ENCODE results near the gene KYNU.

Gene KYNU

GRCh38 chr2:142966284-142966683 lies 88.8 kb downstream of the KYNU start:
- no peak for TF ChIP-seq CTCF (IDR thresholded peaks at IDR 0.05; ENCODE audit: low read depth, low read length, poor library complexity, severe bottlenecking)
- TF ChIP-seq EZH2phosphoT487 (IDR thresholded peaks at IDR 0.05; ENCODE audit: borderline replicate concordance, low read length): no peak
- Histone ChIP-seq H3K9me2 (replicated peaks; ENCODE audit: control insufficient read depth, low read length) (no peaks in the 10 kb centered on the region), H3K27ac (ENCODE audit: low read depth, low read length) (no peak overlapping the region), H3F3A (ENCODE audit: control insufficient read depth, insufficient read depth) (no peaks in the 10 kb centered on the region), H3K36me3 (ENCODE audit: control insufficient read depth, low read length) (no peaks in the 10 kb centered on the region), H3K4me1 (ENCODE audit: control insufficient read depth, low read length) (no peaks in the 10 kb centered on the region), H3K79me2 (ENCODE audit: control insufficient read depth, low read length) (no peaks in the 10 kb centered on the region), H3K4me2 (ENCODE audit: low read length) (no peak overlapping the region), H3K27me3 (ENCODE audit: control insufficient read depth, low read length) (no peaks in the 10 kb centered on the region), H3K4me3 (ENCODE audit: low read length) (no peak overlapping the region), H4K20me1 (ENCODE audit: control insufficient read depth, insufficient read depth, low read depth, low read length) (no peaks in the 10 kb centered on the region), H3K9me3 (ENCODE audit: control insufficient read depth, insufficient read depth, low read length) (no peaks in the 10 kb centered on the region)

GRCh38 chr2:142967060-142967459 lies 89.6 kb downstream of the KYNU start:
- no peaks in the 10 kb centered on the region for H4K20me1 ChIP-seq (ENCODE audit: control insufficient read depth, insufficient read depth, low read depth, low read length)
- H3K4me3 ChIP-seq (ENCODE audit: low read length): no peak overlapping the region
- no peaks in the 10 kb centered on the region for H3K9me3 ChIP-seq (ENCODE audit: control insufficient read depth, insufficient read depth, low read length)
- H3K79me2 ChIP-seq (ENCODE audit: control insufficient read depth, low read length): no peaks in the 10 kb centered on the region
- no peaks in the 10 kb centered on the region for H3K4me1 ChIP-seq (ENCODE audit: control insufficient read depth, low read length)
- H3K27ac ChIP-seq (ENCODE audit: low read depth, low read length): no peak overlapping the region
- no peak for TF ChIP-seq CTCF (IDR thresholded peaks at IDR 0.05; ENCODE audit: low read depth, low read length, poor library complexity, severe bottlenecking)
- TF ChIP-seq EZH2phosphoT487 (IDR thresholded peaks at IDR 0.05; ENCODE audit: borderline replicate concordance, low read length): no peak
- no peaks in the 10 kb centered on the region for H3K36me3 ChIP-seq (ENCODE audit: control insufficient read depth, low read length)
- no peak overlapping the region for H3K4me2 ChIP-seq (ENCODE audit: low read length)
- H3K9me2 ChIP-seq (replicated peaks; ENCODE audit: control insufficient read depth, low read length): no peaks in the 10 kb centered on the region
- no peaks in the 10 kb centered on the region for H3K27me3 ChIP-seq (ENCODE audit: control insufficient read depth, low read length)
- H3F3A ChIP-seq (ENCODE audit: control insufficient read depth, insufficient read depth): no peaks in the 10 kb centered on the region

- Histone ChIP-seq H3K4me3 (ENCODE audit: low read length) (no peak overlapping the region), H3K9me2 (replicated peaks; ENCODE audit: control insufficient read depth, low read length) (no peaks in the 10 kb centered on the region), H3K9me3 (ENCODE audit: control insufficient read depth, insufficient read depth, low read length) (no peaks in the 10 kb centered on the region), H3K4me2 (ENCODE audit: low read length) (no peak overlapping the region), H3F3A (ENCODE audit: control insufficient read depth, insufficient read depth) (no peaks in the 10 kb centered on the region), H3K36me3 (ENCODE audit: control insufficient read depth, low read length) (no peaks in the 10 kb centered on the region), H3K4me1 (ENCODE audit: control insufficient read depth, low read length) (peaks cover 26% of the 10 kb centered on the region), H3K27ac (ENCODE audit: low read depth, low read length) (no peak overlapping the region), H3K79me2 (ENCODE audit: control insufficient read depth, low read length) (no peaks in the 10 kb centered on the region), H4K20me1 (ENCODE audit: control insufficient read depth, insufficient read depth, low read depth, low read length) (no peaks in the 10 kb centered on the region), H3K27me3 (ENCODE audit: control insufficient read depth, low read length) (no peaks in the 10 kb centered on the region)
- TF ChIP-seq CTCF (IDR thresholded peaks at IDR 0.05; ENCODE audit: low read depth, low read length, poor library complexity, severe bottlenecking) (no peak), EZH2phosphoT487 (IDR thresholded peaks at IDR 0.05; ENCODE audit: borderline replicate concordance, low read length) (no peak)
Observed at GRCh38 chr2:142973160-142973821, 95.8 kb downstream of the KYNU start.
